Neural cell (in vitro differentiated cells): Measurements from ENCODE around the gene ATXN10. TPM values are rescaled to one million over a fixed set of nuclear protein-coding genes. Genes with fewer than 3 reads are reported as not detected.

Source experiments
- H2AFZ ChIP-seq: fragments of 200-600, 300-800 bp; sonication (generic), shearing (Covaris generic); 2 replicates; pipeline ENCODE4 v1.6.0; 2014; ENCODE audit warnings: low read depth, mild to moderate bottlenecking, antibody characterized with exemption, low read length, moderate library complexity
- H3F3A ChIP-seq: fragments of 200-600 bp; shearing (Covaris generic); 2 replicates; pipeline ENCODE4 v1.6.1; 2016; ENCODE audit warnings: mild to moderate bottlenecking, moderate library complexity, mixed read lengths, antibody characterized with exemption, low read length; ENCODE audit not compliant: insufficient read depth, poor library complexity, severe bottlenecking
- H3K27ac ChIP-seq: fragments of 200-600, 300-800 bp; sonication (generic), shearing (Covaris generic); 2 replicates; pipeline ENCODE4 v1.5.1; 2014; ENCODE audit warnings: mild to moderate bottlenecking, low read length, moderate library complexity
- H3K27me3 ChIP-seq: fragments of 300-800, 200-600 bp; sonication (generic), shearing (Covaris generic); 2 replicates; pipeline ENCODE4 v1.6.0; 2014; ENCODE audit warnings: mild to moderate bottlenecking, low read depth, low read length, moderate library complexity; ENCODE audit not compliant: insufficient read depth
- H3K36me3 ChIP-seq: fragments of 300-800, 200-600 bp; sonication (generic), shearing (Covaris generic); 2 replicates; pipeline ENCODE4 v1.5.1; 2014; ENCODE audit warnings: mild to moderate bottlenecking, antibody characterized with exemption, low read length, moderate library complexity; ENCODE audit not compliant: insufficient read depth
- H3K4me2 ChIP-seq: fragments of 300-800, 200-600 bp; sonication (generic), shearing (Covaris generic); 2 replicates; pipeline ENCODE4 v1.6.0; 2014; ENCODE audit warnings: mild to moderate bottlenecking, low read length
- H3K4me3 ChIP-seq: fragments of 300-800, 200-600 bp; sonication (generic), shearing (Covaris generic); 2 replicates; pipeline ENCODE4 v1.5.1; 2014; ENCODE audit warnings: mild to moderate bottlenecking, low read length, moderate library complexity
- H3K79me2 ChIP-seq: fragments of 200-600 bp; shearing (Covaris generic); replicated peaks from 2 replicates; pipeline ENCODE4 v1.6.0; 2014; ENCODE audit warnings: mild to moderate bottlenecking, low read length, moderate library complexity; ENCODE audit not compliant: insufficient read depth
- H3K9ac ChIP-seq: fragments of 300-800, 200-600 bp; sonication (generic), shearing (Covaris generic); 2 replicates; pipeline ENCODE4 v1.6.1; 2016; ENCODE audit warnings: mild to moderate bottlenecking, low read length, mixed read lengths
- H3K9me2 ChIP-seq: fragments of 200-600 bp; shearing (Covaris generic); 2 replicates; pipeline ENCODE4 v1.6.1; 2016; ENCODE audit warnings: mild to moderate bottlenecking, low read length, mixed read lengths; ENCODE audit not compliant: insufficient read depth
- H3K9me3 ChIP-seq: fragments of 200-600, 300-800 bp; sonication (generic), shearing (Covaris generic); 2 replicates; pipeline ENCODE4 v1.6.1; 2016; ENCODE audit warnings: mild to moderate bottlenecking, mixed run types, low read length, moderate library complexity, mixed read lengths
- H4K20me1 ChIP-seq: fragments of 200-600 bp; shearing (Covaris generic); 2 replicates; pipeline ENCODE4 v1.6.1; 2016; ENCODE audit warnings: mild to moderate bottlenecking, mixed run types; ENCODE audit not compliant: insufficient read depth
- EP300 ChIP-seq: fragments of 450-650 bp; conservative IDR thresholded peaks from 2 replicates; pipeline ENCODE4 v1.6.1; 2014; ENCODE audit warnings: antibody characterized with exemption, mild to moderate bottlenecking, moderate library complexity; ENCODE audit not compliant: poor library complexity, severe bottlenecking
- EZH2 ChIP-seq: fragments of 200-600, 300-800 bp; shearing (Covaris generic), sonication (generic); IDR thresholded peaks from 2 replicates; pipeline ENCODE4 v1.6.1; 2014; ENCODE audit warnings: antibody characterized with exemption, low read length, borderline replicate concordance, mild to moderate bottlenecking; ENCODE audit not compliant: insufficient read depth, poor library complexity, severe bottlenecking
- MXI1 ChIP-seq: fragments of 450-650 bp; conservative IDR thresholded peaks from 2 replicates; pipeline ENCODE4 v1.6.1; 2014; ENCODE audit warnings: antibody characterized with exemption, mild to moderate bottlenecking; ENCODE audit not compliant: poor library complexity, severe bottlenecking
- POLR2AphosphoS5 ChIP-seq: IDR thresholded peaks from 2 replicates; pipeline ENCODE4 v1.6.1; 2012
- RAD21 ChIP-seq: fragments of 450-650 bp; conservative IDR thresholded peaks from 2 replicates; pipeline ENCODE4 v1.6.1; 2014; ENCODE audit warnings: antibody characterized with exemption, mild to moderate bottlenecking, moderate library complexity
- SMC3 ChIP-seq: fragments of 450-650 bp; conservative IDR thresholded peaks from 2 replicates; pipeline ENCODE4 v1.6.1; 2014; ENCODE audit warnings: antibody characterized with exemption, mild to moderate bottlenecking, moderate library complexity; ENCODE audit not compliant: poor library complexity
- TAF1 ChIP-seq: IDR thresholded peaks from 2 replicates; pipeline ENCODE4 v1.6.1; 2012; ENCODE audit warnings: low read depth
- polyA plus RNA-seq: library from polyadenylated mRNA; depleted of rRNA; stranded (reverse); fragments of >200 nt; gene quantifications from 2 replicates; pipeline ENCODE4 v1.2.3, GENCODE V29; 2014
- TF ChIP-seq, protein P1 (sequence below): fragments of 450-650 bp; IDR thresholded peaks from 2 replicates; pipeline ENCODE4 v1.5.1; 2014; ENCODE audit warnings: antibody characterized with exemption, mild to moderate bottlenecking, moderate library complexity; ENCODE audit not compliant: poor library complexity, severe bottlenecking
- TF ChIP-seq, protein P2 (sequence below): IDR thresholded peaks from 2 replicates; pipeline ENCODE4 v1.6.1; 2012; ENCODE audit warnings: borderline replicate concordance

Gene ATXN10
- polyA plus RNA-seq, 1 donor from 2014 or later = 321 TPM

DNA sequence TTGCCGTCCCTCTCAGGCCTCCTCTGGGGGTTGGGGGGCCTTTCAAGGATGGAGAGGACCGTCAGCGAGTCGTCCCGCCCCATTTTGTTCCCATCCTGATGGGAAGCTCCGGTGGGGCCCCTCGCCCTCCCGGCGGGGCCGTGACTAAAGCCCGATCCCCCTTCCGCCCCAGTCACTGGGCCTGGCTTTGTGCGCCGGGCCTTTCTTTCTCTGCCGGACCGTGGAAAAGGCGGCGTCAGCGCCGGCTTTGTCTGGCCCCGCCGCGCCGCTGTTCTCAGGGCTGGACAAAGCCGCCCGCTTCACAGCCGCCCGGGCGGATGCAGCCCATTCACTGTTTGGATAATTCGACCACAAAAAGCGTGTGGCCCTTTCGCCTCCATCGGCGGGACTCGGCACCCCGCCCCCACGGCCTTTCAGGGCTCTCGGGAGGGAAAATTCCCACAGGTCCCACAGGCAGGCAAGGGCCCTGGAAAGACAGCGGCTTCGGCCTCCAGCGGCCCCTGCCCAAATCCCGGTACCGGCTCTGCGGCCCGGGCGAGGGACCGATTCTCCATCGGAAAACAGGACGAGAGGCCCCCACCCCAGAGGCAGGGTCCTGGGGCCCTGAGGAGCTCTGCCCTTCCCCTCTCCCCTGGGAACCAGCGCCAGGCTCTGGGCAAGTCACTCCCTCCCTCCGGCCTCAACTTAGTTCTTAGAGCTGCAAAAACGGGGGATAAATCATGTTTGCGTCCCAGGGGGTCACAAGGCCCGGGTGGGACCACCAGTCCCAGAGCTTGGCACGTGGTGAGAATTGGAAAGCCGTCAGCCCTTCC lies 218.1 kb downstream of the ATXN10 start:
- Histone ChIP-seq H3K9me2 (no peaks in the 10 kb centered on the region), H3K9ac (no peak overlapping the region), H3F3A (no peaks in the 10 kb centered on the region), H3K36me3 (no peaks in the 10 kb centered on the region), H3K9me3 (no peaks in the 10 kb centered on the region), H3K27me3 (no peaks in the 10 kb centered on the region), H3K4me3 (no peak overlapping the region), H3K4me2 (no peak overlapping the region), H3K79me2 (no peaks in the 10 kb centered on the region), H2AFZ (no peak overlapping the region), H4K20me1 (no peaks in the 10 kb centered on the region), H3K27ac (no peak overlapping the region)
- no peak for TF ChIP-seq MXI1
- no peak for TF ChIP-seq POLR2AphosphoS5
- no peak for TF ChIP-seq EP300

DNA sequence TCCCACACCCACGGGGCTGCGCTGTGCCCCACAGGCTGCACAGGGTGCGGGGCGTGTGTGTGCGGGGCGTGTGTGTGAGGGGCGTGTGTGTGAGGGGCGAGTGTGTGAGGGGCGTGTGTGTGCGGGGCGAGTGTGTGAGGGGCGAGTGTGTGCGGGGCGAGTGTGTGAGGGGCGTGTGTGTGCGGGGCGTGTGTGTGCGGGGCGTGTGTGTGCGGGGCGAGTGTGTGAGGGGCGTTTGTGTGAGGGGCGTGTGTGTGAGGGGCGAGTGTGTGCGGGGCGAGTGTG lies 218.7 kb downstream of the ATXN10 start:
- Histone ChIP-seq H3K79me2 (no peaks in the 10 kb centered on the region), H3K27me3 (no peaks in the 10 kb centered on the region), H2AFZ (no peak overlapping the region), H3K9me3 (no peaks in the 10 kb centered on the region), H3K27ac (no peak overlapping the region), H3K9ac (no peak overlapping the region), H3F3A (no peaks in the 10 kb centered on the region), H4K20me1 (no peaks in the 10 kb centered on the region), H3K4me2 (no peak overlapping the region), H3K4me3 (no peak overlapping the region), H3K36me3 (no peaks in the 10 kb centered on the region), H3K9me2 (no peaks in the 10 kb centered on the region)
- TF ChIP-seq SMC3 (no peak), MXI1 (no peak), EP300 (no peak), EZH2 (no peak), TAF1 (no peak), POLR2AphosphoS5 (no peak), RAD21 (no peak)
- TF ChIP-seq, protein P1, sequence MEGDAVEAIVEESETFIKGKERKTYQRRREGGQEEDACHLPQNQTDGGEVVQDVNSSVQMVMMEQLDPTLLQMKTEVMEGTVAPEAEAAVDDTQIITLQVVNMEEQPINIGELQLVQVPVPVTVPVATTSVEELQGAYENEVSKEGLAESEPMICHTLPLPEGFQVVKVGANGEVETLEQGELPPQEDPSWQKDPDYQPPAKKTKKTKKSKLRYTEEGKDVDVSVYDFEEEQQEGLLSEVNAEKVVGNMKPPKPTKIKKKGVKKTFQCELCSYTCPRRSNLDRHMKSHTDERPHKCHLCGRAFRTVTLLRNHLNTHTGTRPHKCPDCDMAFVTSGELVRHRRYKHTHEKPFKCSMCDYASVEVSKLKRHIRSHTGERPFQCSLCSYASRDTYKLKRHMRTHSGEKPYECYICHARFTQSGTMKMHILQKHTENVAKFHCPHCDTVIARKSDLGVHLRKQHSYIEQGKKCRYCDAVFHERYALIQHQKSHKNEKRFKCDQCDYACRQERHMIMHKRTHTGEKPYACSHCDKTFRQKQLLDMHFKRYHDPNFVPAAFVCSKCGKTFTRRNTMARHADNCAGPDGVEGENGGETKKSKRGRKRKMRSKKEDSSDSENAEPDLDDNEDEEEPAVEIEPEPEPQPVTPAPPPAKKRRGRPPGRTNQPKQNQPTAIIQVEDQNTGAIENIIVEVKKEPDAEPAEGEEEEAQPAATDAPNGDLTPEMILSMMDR = no peak
- TF ChIP-seq, protein P2, sequence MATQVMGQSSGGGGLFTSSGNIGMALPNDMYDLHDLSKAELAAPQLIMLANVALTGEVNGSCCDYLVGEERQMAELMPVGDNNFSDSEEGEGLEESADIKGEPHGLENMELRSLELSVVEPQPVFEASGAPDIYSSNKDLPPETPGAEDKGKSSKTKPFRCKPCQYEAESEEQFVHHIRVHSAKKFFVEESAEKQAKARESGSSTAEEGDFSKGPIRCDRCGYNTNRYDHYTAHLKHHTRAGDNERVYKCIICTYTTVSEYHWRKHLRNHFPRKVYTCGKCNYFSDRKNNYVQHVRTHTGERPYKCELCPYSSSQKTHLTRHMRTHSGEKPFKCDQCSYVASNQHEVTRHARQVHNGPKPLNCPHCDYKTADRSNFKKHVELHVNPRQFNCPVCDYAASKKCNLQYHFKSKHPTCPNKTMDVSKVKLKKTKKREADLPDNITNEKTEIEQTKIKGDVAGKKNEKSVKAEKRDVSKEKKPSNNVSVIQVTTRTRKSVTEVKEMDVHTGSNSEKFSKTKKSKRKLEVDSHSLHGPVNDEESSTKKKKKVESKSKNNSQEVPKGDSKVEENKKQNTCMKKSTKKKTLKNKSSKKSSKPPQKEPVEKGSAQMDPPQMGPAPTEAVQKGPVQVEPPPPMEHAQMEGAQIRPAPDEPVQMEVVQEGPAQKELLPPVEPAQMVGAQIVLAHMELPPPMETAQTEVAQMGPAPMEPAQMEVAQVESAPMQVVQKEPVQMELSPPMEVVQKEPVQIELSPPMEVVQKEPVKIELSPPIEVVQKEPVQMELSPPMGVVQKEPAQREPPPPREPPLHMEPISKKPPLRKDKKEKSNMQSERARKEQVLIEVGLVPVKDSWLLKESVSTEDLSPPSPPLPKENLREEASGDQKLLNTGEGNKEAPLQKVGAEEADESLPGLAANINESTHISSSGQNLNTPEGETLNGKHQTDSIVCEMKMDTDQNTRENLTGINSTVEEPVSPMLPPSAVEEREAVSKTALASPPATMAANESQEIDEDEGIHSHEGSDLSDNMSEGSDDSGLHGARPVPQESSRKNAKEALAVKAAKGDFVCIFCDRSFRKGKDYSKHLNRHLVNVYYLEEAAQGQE = no peak
